CD4-positive, alpha-beta T cell (primary cell): ENCODE data around the gene TH. TPM values are rescaled to one million over a fixed set of nuclear protein-coding genes. Genes with fewer than 3 reads are reported as not detected.

Experiments used
- ATAC-seq: fragments of 200-7000 bp; cut with Tn5 transposase; one replicate; pipeline ENCODE4 v1.10.0; 2022; ENCODE audit warnings: mild to moderate bottlenecking; ENCODE audit not compliant: poor library complexity
- CTCF ChIA-PET: fragments of 350-600 bp; sonication (Branson Sonifier 250); formaldehyde crosslinking; loops from one replicate; lab custom pipeline; 2021; ENCODE audit warnings: antibody characterized with exemption, inconsistent platforms; lab: Charles Lee
- POLR2A ChIA-PET: fragments of 350-600 bp; sonication (Branson Sonifier 250); formaldehyde crosslinking; loops from one replicate; lab custom pipeline; 2021; ENCODE audit warnings: antibody characterized with exemption, inconsistent platforms; lab: Charles Lee
- DNase-seq, 14 experiments: peaks; one replicate each; pipeline ENCODE4 v3.0.0-alpha.2; 2013 to 2020; ENCODE audit warnings: mixed read lengths in 2 of 14
- H3K27ac ChIP-seq, 2 donors: one replicate each; pipeline versions ENCODE4 v1.5.1 to v1.7.0; 2013; ENCODE audit warnings: low read length in 2 of 2, low read depth in 1 of 2, mild to moderate bottlenecking in 1 of 2
- H3K27me3 ChIP-seq, 2 experiments: 1 replicate in 1 of 2; 2 replicates in 1 of 2; pipeline versions ENCODE4 v1.6.1 to v1.7.0; 2013; ENCODE audit warnings: low read length in 2 of 2, control low read depth in 1 of 2, mild to moderate bottlenecking in 1 of 2, moderate library complexity in 1 of 2; ENCODE audit not compliant: insufficient read depth in 2 of 2, control insufficient read depth in 1 of 2
- H3K36me3 ChIP-seq: one replicate; pipeline ENCODE4 v1.6.1; 2013; ENCODE audit warnings: low read length, control low read depth; ENCODE audit not compliant: insufficient read depth
- H3K4me1 ChIP-seq: one replicate; pipeline ENCODE4 v1.6.1; 2013; ENCODE audit warnings: low read length, control low read depth; ENCODE audit not compliant: insufficient read depth
- H3K4me3 ChIP-seq: one replicate; pipeline ENCODE4 v1.5.1; 2013; ENCODE audit warnings: mild to moderate bottlenecking, low read length, moderate library complexity
- H3K9me3 ChIP-seq, 2 experiments: 1 replicate in 1 of 2; 2 replicates in 1 of 2; pipeline versions ENCODE4 v1.6.1 to v1.7.0; 2013; ENCODE audit warnings: low read length in 2 of 2, mild to moderate bottlenecking in 2 of 2, control low read depth in 1 of 2, moderate library complexity in 1 of 2; ENCODE audit not compliant: control insufficient read depth in 1 of 2, insufficient read depth in 1 of 2
- H3K27ac Mint-ChIP-seq: one replicate; pipeline ENCODE4 v1.8.0; 2020; ENCODE audit warnings: mixed read lengths
- H3K27me3 Mint-ChIP-seq: one replicate; pipeline ENCODE4 v1.8.0; 2021; ENCODE audit warnings: mixed read lengths
- H3K36me3 Mint-ChIP-seq: one replicate; pipeline ENCODE4 v1.8.0; 2021; ENCODE audit warnings: low read depth, mixed read lengths
- H3K4me1 Mint-ChIP-seq: one replicate; pipeline ENCODE4 v1.8.0; 2021; ENCODE audit warnings: low read depth, mixed read lengths
- H3K4me3 Mint-ChIP-seq: one replicate; pipeline ENCODE4 v1.8.0; 2020; ENCODE audit warnings: mild to moderate bottlenecking, mixed read lengths
- H3K9me3 Mint-ChIP-seq: one replicate; pipeline ENCODE4 v1.8.0; 2020; ENCODE audit warnings: mixed read lengths
- CTCF ChIP-seq: fragments of 200-600 bp; IDR thresholded peaks from one replicate; pipeline ENCODE4 v1.8.0; 2022; ENCODE audit warnings: antibody characterized with exemption, mild to moderate bottlenecking
- intact Hi-C, 2 experiments: fragments of 100-400 bp; cut with DNase I in 1 of 2; cut with micrococcal nuclease in 1 of 2; formaldehyde crosslinking; loops; one replicate each; pipeline versions ENCODE4 v1.15.1 to v1.9.0; 2023 to 2025; cut with DNase I, micrococcal nuclease
- total RNA-seq, 174 experiments: library from RNA in 2 of 174; stranded (reverse) in 2 of 174; gene quantifications; one replicate each; pipeline ENCODE4 v1.2.3 and lab custom pipeline; 2021 to 2026

Gene TH
- total RNA-seq, 2 experiments from 2014 or later: not detected

DNA sequence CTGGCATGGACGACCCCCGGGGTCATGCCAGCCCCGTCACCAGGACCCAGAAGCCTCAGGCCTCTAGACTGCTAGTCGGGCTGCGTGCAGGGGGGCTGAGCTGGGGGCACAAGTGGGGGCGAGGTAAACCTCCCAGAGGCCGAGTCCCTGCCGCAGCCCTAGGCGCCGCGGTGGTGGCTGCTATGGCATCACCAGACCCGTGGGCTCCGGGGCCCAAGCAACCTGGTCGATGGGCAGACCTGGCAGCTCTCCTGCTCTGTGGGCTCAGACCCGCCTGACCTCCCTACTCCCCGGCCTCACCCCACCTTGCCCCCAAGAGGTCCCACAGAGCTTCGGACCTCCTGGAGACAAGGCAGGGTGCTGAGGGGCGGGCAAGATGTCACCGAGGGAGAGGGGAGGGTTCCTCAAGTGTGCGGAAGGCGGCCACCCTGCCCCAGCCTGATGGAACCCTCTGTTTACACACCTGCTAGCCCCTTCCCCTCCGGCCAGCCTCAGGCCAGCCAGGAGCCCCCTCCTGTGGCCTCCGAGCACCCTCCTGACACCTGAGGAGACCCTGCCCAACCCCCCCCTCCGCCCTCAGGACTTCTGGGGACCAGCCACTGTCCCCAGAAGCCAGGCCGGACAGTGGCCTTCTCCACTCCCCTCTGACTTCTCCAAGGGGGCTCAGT lies 41.8 kb downstream of the TH start:
- no peak for ATAC-seq
- H3K36me3 Mint-ChIP-seq: no peaks in the 10 kb centered on the region
- no peak overlapping the region for H3K27ac Mint-ChIP-seq

DNA sequence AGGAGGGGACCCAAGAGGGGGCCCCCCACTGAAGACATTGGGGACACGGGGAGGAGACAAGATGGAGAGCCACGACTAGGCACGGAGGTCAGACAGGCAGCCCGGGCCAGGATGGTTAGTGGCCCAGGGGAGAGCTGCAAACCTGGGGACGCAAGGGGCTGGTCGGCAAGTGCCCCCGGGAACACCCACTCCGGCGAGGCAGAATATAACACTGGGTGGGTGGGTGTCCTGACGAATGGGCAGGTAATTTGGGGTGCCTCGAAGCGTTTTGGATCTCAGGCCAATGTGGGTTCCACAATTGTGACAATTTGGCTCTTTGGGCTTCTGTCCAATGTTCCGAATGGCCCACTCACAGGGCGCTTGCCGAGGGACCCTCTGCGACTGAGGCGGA lies 42.3 kb downstream of the TH start:
- intact Hi-C loops: no loop called here
- H3K4me1 Mint-ChIP-seq: no peaks in the 10 kb centered on the region
- H3K36me3 Mint-ChIP-seq: no peaks in the 10 kb centered on the region
- TF ChIP-seq CTCF: no peak
- no peaks in the 10 kb centered on the region for H3K4me1 ChIP-seq
- no peaks in the 10 kb centered on the region for H3K9me3 Mint-ChIP-seq
- peaks cover 0 to 10% of the 10 kb centered on the region in 2 experiments for H3K9me3 ChIP-seq
- no peak overlapping the region for H3K27ac ChIP-seq
- no peak overlapping the region for H3K4me3 Mint-ChIP-seq
- H3K27ac Mint-ChIP-seq: no peak overlapping the region
- H3K4me3 ChIP-seq: no peak overlapping the region
- H3K27me3 ChIP-seq: peaks cover 6 to 12% of the 10 kb centered on the region in 2 experiments
- no peaks in the 10 kb centered on the region for H3K36me3 ChIP-seq
- POLR2A ChIA-PET: no interaction called here
- ATAC-seq (no peak), DNase-seq (no peak)
- CTCF ChIA-PET: no interaction called here
- peaks cover 24% of the 10 kb centered on the region for H3K27me3 Mint-ChIP-seq

More for the DNA sequence above, 41.8 kb downstream of the TH start:
- Mint-ChIP-seq H3K4me3 (no peak overlapping the region), H3K27me3 (peaks cover 28% of the 10 kb centered on the region), H3K9me3 (no peaks in the 10 kb centered on the region), H3K4me1 (no peaks in the 10 kb centered on the region)
- ChIA-PET CTCF (no interaction called here), POLR2A (no interaction called here)
- Histone ChIP-seq H3K4me3 (no peak overlapping the region), H3K36me3 (no peaks in the 10 kb centered on the region), H3K27me3 (peaks cover 7 to 18% of the 10 kb centered on the region in 2 experiments), H3K4me1 (no peaks in the 10 kb centered on the region), H3K27ac (no peak overlapping the region), H3K9me3 (peaks cover 0 to 11% of the 10 kb centered on the region in 2 experiments)
- TF ChIP-seq CTCF: no peak
- DNase-seq: no peak
- intact Hi-C loops: no loop called here

GRCh38 chr11:2128511-2129307 lies 42.9 kb downstream of the TH start:
- Mint-ChIP-seq H3K27me3 (peaks cover 21% of the 10 kb centered on the region), H3K36me3 (no peaks in the 10 kb centered on the region), H3K9me3 (no peaks in the 10 kb centered on the region), H3K4me3 (no peak overlapping the region), H3K4me1 (no peaks in the 10 kb centered on the region), H3K27ac (no peak overlapping the region)
- Histone ChIP-seq H3K27ac (no peak overlapping the region), H3K4me3 (no peak overlapping the region), H3K27me3 (peaks cover 4 to 6% of the 10 kb centered on the region in 2 experiments), H3K9me3 (peaks cover 0 to 10% of the 10 kb centered on the region in 2 experiments), H3K36me3 (no peaks in the 10 kb centered on the region), H3K4me1 (no peaks in the 10 kb centered on the region)
- ChIA-PET POLR2A (no interaction called here), CTCF (no interaction called here)
- TF ChIP-seq CTCF: no peak
- ATAC-seq: no peak
- DNase-seq: no peak
- intact Hi-C loops: no loop called here
